H1 (cell line): ENCODE data around the gene MACROD2. TPM values are rescaled to one million over a fixed set of nuclear protein-coding genes. Genes with fewer than 3 reads are reported as not detected.

Experiments
- CTCF ChIA-PET: fragments of 300-600 bp; sonication (Branson Sonifier 250); formaldehyde crosslinking; loops from one replicate; lab custom pipeline; 2021; ENCODE audit not compliant: partially characterized antibody; lab: Charles Lee
- POLR2A ChIA-PET: fragments of 300-600 bp; sonication (Branson Sonifier 250); formaldehyde crosslinking; loops from one replicate; lab custom pipeline; 2021; ENCODE audit warnings: inconsistent platforms; ENCODE audit not compliant: partially characterized antibody; lab: Charles Lee
- DNase-seq, 2 experiments: peaks; one replicate each; pipeline versions ENCODE4 v3.0.0 to v3.0.0-alpha.2; 2010 to 2022; ENCODE audit warnings: low spot score in 2 of 2, low read depth in 1 of 2, mixed read lengths in 1 of 2
- FAIRE-seq: peaks from 2 replicates; lab custom pipeline; 2011; peaks lifted over from hg19 to GRCh38; lab: Jason Lieb, UNC
- H2AFZ ChIP-seq: 2 replicates; pipeline ENCODE4 v1.8.1; 2012; ENCODE audit warnings: low read length, inconsistent platforms
- H2AK5ac ChIP-seq: 2 replicates; pipeline ENCODE4 v1.6.1; 2013; ENCODE audit warnings: low read depth, low read length
- H2BK120ac ChIP-seq: replicated peaks from 2 replicates; pipeline ENCODE3; 2013; ENCODE audit warnings: low read depth, low read length, inconsistent platforms
- H2BK12ac ChIP-seq: 2 replicates; pipeline ENCODE4 v1.6.1; 2013; ENCODE audit warnings: low read depth, low read length
- H2BK15ac ChIP-seq: 2 replicates; pipeline ENCODE4 v1.6.1; 2013; ENCODE audit warnings: low read length
- H2BK20ac ChIP-seq: 2 replicates; pipeline ENCODE4 v1.6.1; 2013; ENCODE audit warnings: low read length
- H2BK5ac ChIP-seq: 2 replicates; pipeline ENCODE4 v1.6.1; 2013; ENCODE audit warnings: low read depth, low read length
- H3K14ac ChIP-seq: 2 replicates; pipeline ENCODE4 v1.6.1; 2013; ENCODE audit warnings: inconsistent platforms; ENCODE audit not compliant: insufficient read length
- H3K18ac ChIP-seq: 2 replicates; pipeline ENCODE4 v1.6.1; 2013; ENCODE audit warnings: low read length; ENCODE audit errors: extremely low read depth
- H3K23ac ChIP-seq: 2 replicates; pipeline ENCODE4 v1.6.1; 2013; ENCODE audit warnings: inconsistent platforms; ENCODE audit not compliant: insufficient read length
- H3K23me2 ChIP-seq: 2 replicates; pipeline ENCODE4 v1.6.1; 2013; ENCODE audit warnings: low read depth, low read length
- H3K27ac ChIP-seq: 2 replicates; pipeline ENCODE4 v1.6.1; 2011; ENCODE audit warnings: low read depth, low read length, inconsistent platforms
- H3K27me3 ChIP-seq, 4 experiments: replicated peaks in 1 of 4; 1 replicate in 1 of 4; 2 replicates in 3 of 4; pipeline versions ENCODE4 v1.6.1 to v1.8.1; 2011 to 2013; ENCODE audit warnings: low read length in 3 of 4, mild to moderate bottlenecking in 3 of 4, inconsistent platforms in 2 of 4, mixed read lengths in 2 of 4, moderate library complexity in 1 of 4; ENCODE audit not compliant: control insufficient read depth in 3 of 4, insufficient read depth in 3 of 4; ENCODE audit errors: extremely low read depth in 1 of 4
- H3K36me3 ChIP-seq, 4 experiments: 2 replicates each; pipeline versions ENCODE4 v1.6.1 to v1.8.1; 2011 to 2013; ENCODE audit warnings: mild to moderate bottlenecking in 4 of 4, low read length in 3 of 4, moderate library complexity in 2 of 4, control low read depth in 1 of 4, inconsistent platforms in 1 of 4; ENCODE audit not compliant: insufficient read depth in 4 of 4, control insufficient read depth in 2 of 4
- H3K4ac ChIP-seq: replicated peaks from 2 replicates; pipeline ENCODE3; 2013; ENCODE audit warnings: low read length, low read depth, mixed read lengths, inconsistent platforms; ENCODE audit not compliant: insufficient read length
- H3K4me1 ChIP-seq, 4 experiments: replicated peaks in 1 of 4; 1 replicate in 1 of 4; 2 replicates in 3 of 4; pipeline versions ENCODE4 v1.6.1 to v1.8.1; 2011 to 2013; ENCODE audit warnings: low read length in 3 of 4, inconsistent platforms in 2 of 4, mixed read lengths in 1 of 4; ENCODE audit not compliant: insufficient read depth in 4 of 4, control insufficient read depth in 3 of 4
- H3K4me2 ChIP-seq, 2 experiments: 2 replicates each; pipeline versions ENCODE4 v1.6.1 to v1.8.1; 2011 to 2013; ENCODE audit warnings: low read depth in 2 of 2, low read length in 2 of 2, control low read depth in 1 of 2, inconsistent platforms in 1 of 2, mild to moderate bottlenecking in 1 of 2; ENCODE audit not compliant: insufficient read depth in 1 of 2
- H3K4me3 ChIP-seq, 4 experiments: fragments of 200-600, 300-600 bp in 1 of 4; sonication (generic), shearing (Covaris generic), sonication (Bioruptor Twin) in 1 of 4; 2 replicates each; pipeline versions ENCODE4 v1.5.1 to v1.8.1; 2011 to 2016; ENCODE audit warnings: low read length in 4 of 4, low read depth in 3 of 4, control low read depth in 2 of 4, inconsistent platforms in 2 of 4, mild to moderate bottlenecking in 2 of 4, mixed read lengths in 1 of 4, moderate library complexity in 1 of 4; ENCODE audit not compliant: insufficient read depth in 2 of 4; ENCODE audit errors: extremely low read depth in 1 of 4
- H3K56ac ChIP-seq: replicated peaks from 2 replicates; pipeline ENCODE3; 2013; ENCODE audit warnings: low read depth, mild to moderate bottlenecking, mixed read lengths, low read length, inconsistent platforms; ENCODE audit not compliant: insufficient read length
- H3K79me1 ChIP-seq: 2 replicates; pipeline ENCODE4 v1.6.1; 2013; ENCODE audit warnings: low read depth, low read length, control low read depth
- H3K79me2 ChIP-seq, 2 experiments: 2 replicates each; pipeline versions ENCODE4 v1.6.1 to v1.8.1; 2012 to 2013; ENCODE audit warnings: low read length in 2 of 2, mild to moderate bottlenecking in 2 of 2, inconsistent platforms in 1 of 2; ENCODE audit not compliant: insufficient read depth in 2 of 2, control insufficient read depth in 1 of 2
- H3K9ac ChIP-seq, 4 experiments: replicated peaks in 1 of 4; 1 replicate in 1 of 4; 2 replicates in 3 of 4; pipeline versions ENCODE4 v1.6.1 to v1.8.1; 2011 to 2013; ENCODE audit warnings: low read depth in 3 of 4, low read length in 3 of 4, control low read depth in 2 of 4, mild to moderate bottlenecking in 2 of 4, moderate library complexity in 2 of 4, inconsistent platforms in 1 of 4; ENCODE audit errors: extremely low read depth in 1 of 4
- H3K9me3 ChIP-seq, 2 experiments: 2 replicates each; pipeline versions ENCODE4 v1.6.1 to v1.8.1; 2012 to 2013; ENCODE audit warnings: mild to moderate bottlenecking in 2 of 2, moderate library complexity in 2 of 2, control low read depth in 1 of 2, inconsistent platforms in 1 of 2, low read depth in 1 of 2, low read length in 1 of 2, mixed read lengths in 1 of 2; ENCODE audit not compliant: insufficient read depth in 2 of 2
- H4K20me1 ChIP-seq, 2 experiments: replicated peaks in 1 of 2; 2 replicates each; pipeline versions ENCODE3 to v1.8.1; 2011 to 2013; ENCODE audit warnings: inconsistent platforms in 2 of 2, low read length in 2 of 2, mild to moderate bottlenecking in 1 of 2; ENCODE audit not compliant: insufficient read depth in 2 of 2, control insufficient read depth in 1 of 2
- H4K5ac ChIP-seq: 2 replicates; pipeline ENCODE4 v1.6.1; 2013; ENCODE audit warnings: low read length, low read depth, mixed read lengths, inconsistent platforms; ENCODE audit not compliant: insufficient read length
- H4K8ac ChIP-seq: 2 replicates; pipeline ENCODE4 v1.8.0; 2013; ENCODE audit warnings: mild to moderate bottlenecking, moderate library complexity, low read length, inconsistent platforms; ENCODE audit not compliant: insufficient read depth; ENCODE audit errors: extremely low read depth
- H4K91ac ChIP-seq: replicated peaks from 2 replicates; pipeline ENCODE3; 2013; ENCODE audit warnings: low read length, mixed read lengths, inconsistent platforms; ENCODE audit not compliant: insufficient read length
- ATF2 ChIP-seq: IDR thresholded peaks from 2 replicates; pipeline ENCODE4 v1.6.1; 2012; ENCODE audit warnings: low read length, inconsistent platforms
- RAD21 ChIP-seq, 2 experiments: IDR thresholded peaks in 1 of 2; conservative IDR thresholded peaks in 1 of 2; 2 replicates each; pipeline ENCODE4 v1.6.1; 2011; ENCODE audit warnings: low read depth in 2 of 2, low read length in 2 of 2, improper control_type of control experiment in 1 of 2, inconsistent platforms in 1 of 2, mild to moderate bottlenecking in 1 of 2, moderate library complexity in 1 of 2
- WGBS, 2 experiments: shearing (Covaris generic) in 1 of 2; methylation state at CpG; one replicate each; pipeline versions ENCODE4 v1.1.6 to v1.1.7; 2013 to 2015; ENCODE audit warnings: low lambda C conversion rate in 2 of 2, mixed read lengths in 2 of 2, inconsistent platforms in 1 of 2, low coverage in 1 of 2, missing lambda C conversion rate in 1 of 2; ENCODE audit not compliant: insufficient replicate concordance in 2 of 2, insufficient coverage in 1 of 2, insufficient read length in 1 of 2; ENCODE audit errors: extremely low coverage in 1 of 2, missing lambda C conversion rate in 1 of 2; 5-methylcytosine and 5-hydroxymethylcytosine counted together
- polyA plus RNA-seq, 7 experiments: library from polyadenylated mRNA; depleted of rRNA in 3 of 7; stranded (reverse) in 5 of 7; unstranded in 2 of 7; fragments of >200 nt in 5 of 7; fragments of 200-250 nt in 2 of 7; gene quantifications; 1 replicate in 5 of 7; 2 replicates in 1 of 7; 4 replicates in 1 of 7; pipeline versions ENCODE4 v1.2.1 to v1.2.3, GENCODE V29; 2011 to 2013; ENCODE audit warnings: missing spikeins in 2 of 7, mixed read lengths in 2 of 7
- total RNA-seq: library from RNA; stranded (reverse); fragmentation: NEBNext Ultra II Directional; extraction: Animal tissue kit (Norgen Biotek cat#: 25700); gene quantifications from 2 replicates; pipeline ENCODE4 v1.2.1, GENCODE V29; 2021

MACROD2 gene
- total and polyA plus RNA-seq, 2 of the 8 experiments (the other 6 are each of a cell fraction or from before 2014, with no cell fraction given) = 0.70 to 3.9 TPM

GRCh38 chr20:14729390-14729789 lies 734.1 kb downstream of the MACROD2 start:
- DNase-seq (no peak), FAIRE-seq (no peak)
- Histone ChIP-seq H3K4ac (no peak overlapping the region), H2BK12ac (no peak overlapping the region), H4K91ac (no peak overlapping the region), H3K9me3 (no peaks in the 10 kb centered on the region), H3K18ac (no peak overlapping the region), H3K79me2 (no peaks in the 10 kb centered on the region), H3K23ac (no peak overlapping the region), H3K36me3 (no peaks in the 10 kb centered on the region), H3K23me2 (no peaks in the 10 kb centered on the region; the same call in 1 of the 2 replicates)
- CTCF ChIA-PET = no interaction called here
- TF ChIP-seq RAD21 (IDR thresholded peaks at IDR 0.05 in 1 of 2, conservative IDR thresholded peaks at IDR 0.05 in 1 of 2; ENCODE audit: low read depth in 2 of 2, low read length in 2 of 2) = peak in 1 of 2 experiments; percentile 21; a peak in 3 of 4 replicates
- no peak for TF ChIP-seq ATF2
- TF ChIP-seq, all 59 proteins: peak for 1
- Histone ChIP-seq H2BK15ac (no peak overlapping the region), H3K79me1 (no peaks in the 10 kb centered on the region), H2BK20ac (no peak overlapping the region), H3K27ac (no peak overlapping the region), H3K27me3 (no peaks in the 10 kb centered on the region), H4K8ac (no peak overlapping the region), H3K4me1 (no peaks in the 10 kb centered on the region), H2AFZ (no peak overlapping the region), H2BK5ac (no peak overlapping the region), H3K4me3 (no peak overlapping the region), H3K14ac (no peak overlapping the region), H2AK5ac (no peak overlapping the region), H4K5ac (no peak overlapping the region), H3K4me2 (no peak overlapping the region), H4K20me1 (no peaks in the 10 kb centered on the region), H2BK120ac (no peak overlapping the region), H3K56ac (no peak overlapping the region), H3K9ac (no peak overlapping the region)
- POLR2A ChIA-PET = no interaction called here
- 90% methylated on average over 3 of the region's 3 CpGs; no CpG with 5 or more reads in 1 of the 2 experiments for WGBS, 2 experiments
